ENCODE measurements around the gene GPC4.

GPC4 gene

DNA sequence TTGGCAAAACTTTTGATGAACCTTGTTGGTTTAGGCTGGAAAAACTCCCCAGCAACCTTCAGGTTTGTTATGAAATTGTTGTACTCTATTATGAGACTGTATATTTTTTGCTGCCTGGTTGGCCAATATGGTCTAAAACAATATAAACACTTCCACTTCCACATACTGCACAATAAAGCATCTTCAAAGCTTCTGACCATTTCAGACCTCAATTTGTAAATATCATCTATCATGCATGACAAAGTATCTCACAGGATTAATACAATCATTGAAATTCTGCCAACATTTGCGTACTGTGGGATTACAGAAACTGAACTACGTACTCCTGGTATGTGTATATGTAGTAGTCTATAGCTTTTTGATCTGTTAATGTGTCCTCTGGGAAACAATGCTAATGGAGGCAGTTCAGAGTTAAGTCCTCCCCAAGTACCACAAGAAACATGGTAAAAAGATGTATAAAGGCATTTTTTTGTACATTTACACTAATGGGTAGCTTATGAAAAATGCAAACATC is 40.4 kb downstream of the GPC4 start:
- H3K9me3 ChIP-seq = no peaks in the 10 kb centered on the region

DNA sequence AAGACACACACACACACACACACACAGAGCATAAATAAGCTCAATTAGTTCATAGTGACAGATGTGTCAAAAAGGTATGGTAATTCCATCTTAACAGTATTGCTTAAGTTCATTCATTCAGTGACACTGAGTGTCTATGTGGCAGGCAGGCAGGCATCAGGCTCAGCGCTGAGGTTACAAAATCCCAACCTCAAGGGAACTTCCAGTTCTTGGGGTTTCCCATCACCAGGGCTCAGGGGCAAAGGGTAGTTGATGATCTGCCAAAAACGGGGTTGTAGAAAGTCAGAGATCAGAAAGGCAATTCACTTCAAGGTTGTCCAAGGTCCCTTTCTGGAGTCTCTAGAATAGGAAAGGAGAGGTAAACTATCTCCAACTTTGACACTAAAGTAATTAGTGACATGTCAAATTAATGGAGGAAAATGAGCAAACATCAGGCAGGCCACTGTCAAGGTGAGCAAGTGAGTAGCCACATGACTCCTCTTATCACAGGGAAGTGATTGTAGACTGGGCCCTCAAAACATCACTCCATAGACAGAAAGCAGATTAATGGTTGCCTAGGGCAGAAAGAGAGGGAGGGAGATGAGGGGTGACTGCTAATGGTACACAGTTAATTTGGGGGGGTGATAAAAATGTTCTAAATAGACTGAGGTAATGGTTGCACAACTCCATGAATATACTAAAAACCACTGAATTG is 41.8 kb downstream of the GPC4 start:
- Histone ChIP-seq H3K9ac (no peak overlapping the region), H3K36me3 (no peaks in the 10 kb centered on the region), H3K27me3 (peaks cover 89% of the 10 kb centered on the region), H3K4me1 (peaks cover 23% of the 10 kb centered on the region; the same call in 1 of the 2 replicates), H3K9me3 (no peaks in the 10 kb centered on the region), H3K4me3 (no peak overlapping the region), H3K4me2 (no peak overlapping the region), H3K27ac (no peak overlapping the region), H4K20me1 (peaks cover 13% of the 10 kb centered on the region; the same call in 1 of the 2 replicates)
- TF ChIP-seq Cebpa-rat (IDR thresholded peaks at IDR 0.05) = no peak

More for the DNA sequence above, 40.4 kb downstream of the GPC4 start:
- Histone ChIP-seq H3K4me1 (peaks cover 13% of the 10 kb centered on the region; the same call in 1 of the 2 replicates), H4K20me1 (peaks cover 13% of the 10 kb centered on the region; the same call in 1 of the 2 replicates), H3K4me3 (no peak overlapping the region), H3K4me2 (no peak overlapping the region), H3K9ac (no peak overlapping the region), H3K36me3 (no peaks in the 10 kb centered on the region), H3K27me3 (peaks cover 89% of the 10 kb centered on the region), H3K27ac (no peak overlapping the region)
- no peak for TF ChIP-seq Cebpa-rat (IDR thresholded peaks at IDR 0.05)

DNA sequence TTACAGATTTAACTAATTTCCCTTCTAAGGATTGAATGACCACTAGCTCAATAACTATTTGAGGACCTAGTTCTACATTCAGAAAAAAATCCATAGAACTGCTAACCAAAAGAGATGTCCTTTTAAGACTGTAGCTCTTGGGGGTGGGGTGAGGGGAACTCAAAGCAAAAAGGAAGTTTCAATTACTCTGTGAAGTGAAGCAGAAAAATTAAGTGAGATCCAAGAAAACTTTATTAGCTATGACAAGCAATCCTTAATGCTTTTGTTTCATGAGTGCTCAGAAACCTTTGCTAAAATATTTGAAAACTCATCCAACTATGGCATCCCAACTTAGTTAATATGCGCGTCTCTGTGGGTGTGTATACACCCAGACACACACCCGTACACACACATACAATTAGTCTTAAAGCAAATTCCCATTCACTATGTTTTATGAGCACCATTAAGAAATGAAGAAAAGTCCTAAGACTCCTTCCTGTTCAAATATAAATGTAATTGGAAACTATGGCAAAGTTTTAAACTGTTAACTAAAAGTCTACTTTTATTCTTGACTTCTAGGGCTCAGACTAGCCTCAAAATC is 44.5 kb downstream of the GPC4 start:
- H3K4me3 ChIP-seq = no peak overlapping the region
- no peak overlapping the region for H3K27ac ChIP-seq
- no peak overlapping the region for H3K4me2 ChIP-seq
- H3K9me3 ChIP-seq = no peaks in the 10 kb centered on the region
- TF ChIP-seq Cebpa-rat (IDR thresholded peaks at IDR 0.05) = no peak
- peaks cover 23% of the 10 kb centered on the region; the same call in 1 of the 2 replicates for H3K4me1 ChIP-seq
- H3K27me3 ChIP-seq = peaks cover 98% of the 10 kb centered on the region
- peaks cover 4% of the 10 kb centered on the region; the same call in 1 of the 2 replicates for H4K20me1 ChIP-seq
- no peaks in the 10 kb centered on the region for H3K36me3 ChIP-seq
- H3K9ac ChIP-seq = no peak overlapping the region

DNA sequence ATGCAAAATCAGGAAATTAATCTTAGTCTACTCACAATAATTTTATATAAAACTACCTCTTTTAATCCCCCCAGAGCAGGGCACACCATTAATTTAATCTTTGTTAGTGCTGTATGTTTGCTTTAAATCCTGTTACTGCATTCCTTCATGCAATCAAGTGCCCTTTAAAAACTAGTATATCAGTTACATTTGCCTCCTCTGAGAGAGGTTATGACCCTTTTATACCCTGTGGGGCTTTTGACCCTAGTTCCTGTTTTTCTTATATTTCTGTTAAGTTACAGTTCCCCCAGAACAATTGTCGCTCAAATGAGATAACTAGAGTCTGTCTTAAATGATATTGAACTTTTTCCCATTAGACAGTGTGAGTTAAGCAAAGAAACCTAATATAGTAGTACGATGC is 46.2 kb downstream of the GPC4 start:
- no peak overlapping the region for H3K27ac ChIP-seq
- H4K20me1 ChIP-seq = no peaks in the 10 kb centered on the region; the same call in 1 of the 2 replicates
- no peak overlapping the region for H3K4me3 ChIP-seq
- H3K9me3 ChIP-seq = no peaks in the 10 kb centered on the region
- H3K4me2 ChIP-seq = no peak overlapping the region; the same call in 1 of the 2 replicates
- peaks cover 99% of the 10 kb centered on the region for H3K27me3 ChIP-seq
- H3K36me3 ChIP-seq = no peaks in the 10 kb centered on the region
- peaks cover 23% of the 10 kb centered on the region; the same call in 1 of the 2 replicates for H3K4me1 ChIP-seq
- TF ChIP-seq Cebpa-rat (IDR thresholded peaks at IDR 0.05) = no peak
- no peak overlapping the region for H3K9ac ChIP-seq

GRCh38 chrX:133366735-133367134 is 48.6 kb downstream of the GPC4 start:
- H3K27me3 ChIP-seq = peaks cover 99% of the 10 kb centered on the region
- no peaks in the 10 kb centered on the region for H4K20me1 ChIP-seq
- no peaks in the 10 kb centered on the region for H3K9me3 ChIP-seq
- no peak for TF ChIP-seq Cebpa-rat (IDR thresholded peaks at IDR 0.05)
- peaks cover 23% of the 10 kb centered on the region; the same call in 1 of the 2 replicates for H3K4me1 ChIP-seq
- H3K9ac ChIP-seq = no peak overlapping the region
- no peak overlapping the region for H3K4me3 ChIP-seq
- H3K4me2 ChIP-seq = no peak overlapping the region
- H3K27ac ChIP-seq = no peak overlapping the region
- H3K36me3 ChIP-seq = no peaks in the 10 kb centered on the region

DNA sequence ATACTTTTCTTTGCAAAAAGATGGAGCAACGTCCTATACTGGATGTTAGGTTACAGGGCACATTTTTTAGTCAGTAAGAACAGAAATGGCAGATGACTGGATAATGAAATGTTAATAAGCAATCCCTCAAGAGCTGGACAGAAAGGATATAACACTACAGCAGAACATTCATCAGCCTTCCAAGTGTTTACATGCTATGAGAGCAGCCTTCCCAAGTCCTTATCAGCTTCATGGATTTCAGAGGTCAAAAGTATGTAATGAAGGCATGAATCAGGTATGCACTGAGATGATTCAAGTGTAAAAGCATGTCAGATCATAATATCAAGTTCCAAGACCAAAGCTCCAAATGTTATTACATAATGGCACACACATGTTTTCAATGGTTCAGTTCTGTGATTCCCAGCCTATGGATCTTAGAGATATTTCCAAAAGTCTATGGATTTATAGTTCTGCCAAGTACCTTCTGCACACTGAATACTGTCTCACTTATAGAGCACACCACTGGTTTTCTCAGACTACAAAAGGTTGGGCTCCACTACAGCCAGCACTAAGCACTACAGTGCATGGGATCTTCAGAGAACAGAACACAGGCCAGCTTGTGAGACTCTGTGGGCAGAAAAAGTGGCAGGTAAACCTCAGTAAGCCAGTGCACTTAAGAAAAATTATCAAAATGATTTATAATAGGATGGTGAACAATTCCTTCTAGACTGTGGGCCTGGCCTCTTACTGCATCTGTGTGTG is 49.2 kb downstream of the GPC4 start:
- Histone ChIP-seq H3K27ac (no peak overlapping the region), H3K36me3 (no peaks in the 10 kb centered on the region), H3K4me2 (no peak overlapping the region), H3K9me3 (no peaks in the 10 kb centered on the region), H3K4me3 (no peak overlapping the region), H3K9ac (no peak overlapping the region), H3K4me1 (peaks cover 22% of the 10 kb centered on the region; the same call in 1 of the 2 replicates), H4K20me1 (no peaks in the 10 kb centered on the region), H3K27me3 (peaks cover 99% of the 10 kb centered on the region)
- TF ChIP-seq Cebpa-rat (IDR thresholded peaks at IDR 0.05) = no peak

DNA sequence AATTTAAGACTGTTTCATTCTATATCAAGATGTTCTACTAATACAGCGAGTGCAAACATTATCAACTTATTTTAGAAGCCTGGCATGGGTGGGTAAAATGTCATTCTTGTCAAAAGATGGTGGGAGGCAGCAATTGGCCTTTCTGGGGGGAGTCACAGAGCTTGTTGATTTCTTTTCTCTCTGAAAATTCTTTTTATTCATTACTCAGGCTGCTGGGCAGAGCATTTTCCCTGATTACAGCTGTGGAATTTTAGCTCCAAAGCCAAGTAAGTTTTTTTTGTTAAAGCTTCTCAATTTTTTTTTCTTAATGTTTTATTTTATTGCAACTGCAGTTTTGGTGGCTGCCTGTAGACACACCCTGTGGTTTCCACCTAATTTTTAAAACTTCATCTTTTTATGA is 50.4 kb downstream of the GPC4 start:
- H3K4me1 ChIP-seq = peaks cover 10% of the 10 kb centered on the region; the same call in 1 of the 2 replicates
- no peaks in the 10 kb centered on the region for H3K9me3 ChIP-seq
- H3K4me2 ChIP-seq = no peak overlapping the region
- H3K4me3 ChIP-seq = no peak overlapping the region
- H3K27ac ChIP-seq = no peak overlapping the region
- no peaks in the 10 kb centered on the region for H3K36me3 ChIP-seq
- H3K27me3 ChIP-seq = peaks cover 97% of the 10 kb centered on the region
- no peak overlapping the region for H3K9ac ChIP-seq
- TF ChIP-seq Cebpa-rat (IDR thresholded peaks at IDR 0.05) = no peak
- H4K20me1 ChIP-seq = no peaks in the 10 kb centered on the region

DNA sequence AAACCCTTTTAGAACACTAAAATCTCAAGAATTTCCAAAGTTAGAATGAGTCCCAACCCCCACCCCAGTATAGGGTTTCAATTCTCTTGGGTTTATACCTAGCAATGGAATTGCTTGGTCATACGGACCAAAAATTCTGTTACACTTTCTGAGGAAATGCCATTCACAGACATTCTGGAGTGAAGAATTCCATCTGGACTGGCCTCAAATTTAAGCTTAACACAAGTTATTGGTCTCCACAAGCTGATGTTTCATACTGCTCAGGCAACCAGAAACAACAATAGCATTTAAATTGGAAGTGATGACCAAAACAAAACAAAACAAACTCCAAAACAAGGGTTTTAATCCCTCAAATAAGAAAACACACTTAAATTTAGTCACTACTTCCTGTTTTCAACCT is 51.1 kb downstream of the GPC4 start:
- Histone ChIP-seq H3K4me2 (no peak overlapping the region), H3K4me1 (peaks cover 6% of the 10 kb centered on the region; the same call in 1 of the 2 replicates), H3K27me3 (peaks cover 97% of the 10 kb centered on the region), H3K9me3 (no peaks in the 10 kb centered on the region), H3K27ac (no peak overlapping the region), H3K4me3 (no peak overlapping the region), H3K9ac (no peak overlapping the region), H3K36me3 (no peaks in the 10 kb centered on the region), H4K20me1 (no peaks in the 10 kb centered on the region)
- no peak for TF ChIP-seq Cebpa-rat (IDR thresholded peaks at IDR 0.05)

DNA sequence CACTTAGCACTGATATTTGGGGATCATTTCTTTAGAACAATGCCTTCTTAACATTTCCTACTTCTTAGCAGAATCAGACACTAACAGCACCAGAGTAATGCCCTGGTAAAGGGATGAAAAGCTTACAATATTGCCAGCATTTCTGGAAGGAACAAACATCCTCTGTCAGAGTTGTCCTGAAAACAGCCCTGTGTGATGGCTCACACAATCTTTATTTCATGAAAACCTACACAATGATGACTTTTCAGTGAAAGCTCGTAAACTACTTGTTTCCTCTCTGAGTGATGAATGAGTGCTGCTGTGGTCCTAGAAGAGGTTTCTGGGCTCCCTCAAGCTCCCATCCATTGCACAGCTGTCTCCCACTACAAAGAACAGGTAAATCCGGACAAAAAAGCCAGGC is 52.8 kb downstream of the GPC4 start:
- Histone ChIP-seq H3K36me3 (no peaks in the 10 kb centered on the region), H3K4me2 (no peak overlapping the region), H3K27ac (no peak overlapping the region), H4K20me1 (no peaks in the 10 kb centered on the region), H3K27me3 (peaks cover 95% of the 10 kb centered on the region), H3K4me1 (no peaks in the 10 kb centered on the region), H3K4me3 (no peak overlapping the region), H3K9me3 (no peaks in the 10 kb centered on the region), H3K9ac (no peak overlapping the region)
- TF ChIP-seq Cebpa-rat (IDR thresholded peaks at IDR 0.05) = no peak
